C4-2B (cell line): Measurements from ENCODE around the gene PRKCH.

ENCODE experiments used
- CTCF ChIP-seq: fragments of 450-650 bp; conservative IDR thresholded peaks from 2 replicates; pipeline ENCODE4 v1.5.1; 2017; ENCODE audit warnings: mild to moderate bottlenecking
- ZFX ChIP-seq: fragments of 450-650 bp; IDR thresholded peaks from 2 replicates; pipeline ENCODE4 v1.6.1; 2017

GRCh38 chr14:61420326-61420725, 98.9 kb downstream of the PRKCH start:
- TF ChIP-seq CTCF (no peak), ZFX (no peak)
